Erythroblast (primary cell): ENCODE data around the gene BIK.

Experiments
- DNase-seq, 2 experiments: peaks; one replicate each; lab custom pipeline; 2025; lab: John Stamatoyannopoulos, UW
- GATA1 ChIP-seq: IDR thresholded peaks from 2 replicates; pipeline ENCODE4 v1.6.1; 2011; ENCODE audit warnings: low read depth, mild to moderate bottlenecking, control low read depth, low read length, moderate library complexity
- POLR2A ChIP-seq: IDR thresholded peaks from 2 replicates; pipeline ENCODE4 v1.6.1; 2011; ENCODE audit warnings: mild to moderate bottlenecking, low read length

The BIK gene

GRCh38 chr22:43110444-43110926, at the start of gene BIK:
Gene BIK, plus strand, starts transcription at chr22:43110750. Its CDS starts 13,273 bp downstream, at chr22:43124023.
- peak; percentile 72 to 80 for DNase-seq
- TF ChIP-seq GATA1: no peak
- TF ChIP-seq POLR2A: no peak

GRCh38 chr22:43066134-43066533, 44.4 kb upstream of the BIK start:
- no peak for DNase-seq

GRCh38 chr22:43066844-43067385, 43.6 kb upstream of the BIK start:
- no peak for DNase-seq
- no peak for TF ChIP-seq GATA1
- no peak for TF ChIP-seq POLR2A

More at GRCh38 chr22:43066134-43066533, 44.4 kb upstream of the BIK start:
- no peak for TF ChIP-seq GATA1
- no peak for TF ChIP-seq POLR2A

GRCh38 chr22:43077121-43077877, 33.3 kb upstream of the BIK start:
- TF ChIP-seq GATA1 (no peak), POLR2A (no peak)
- no peak for DNase-seq

- TF ChIP-seq GATA1 (no peak), POLR2A (no peak)
- DNase-seq: no peak
These were observed 32.0 kb upstream of the BIK start for GRCh38 chr22:43078522-43078921.

GRCh38 chr22:43079742-43080141, 30.8 kb upstream of the BIK start:
- no peak for DNase-seq
- TF ChIP-seq POLR2A: no peak
- no peak for TF ChIP-seq GATA1

GRCh38 chr22:43080616-43081015, 29.9 kb upstream of the BIK start:
- no peak for DNase-seq
- no peak for TF ChIP-seq POLR2A

GRCh38 chr22:43081968-43082367, 28.6 kb upstream of the BIK start:
- TF ChIP-seq GATA1 (no peak), POLR2A (no peak)
- DNase-seq: no peak

GRCh38 chr22:43085658-43086606, 24.6 kb upstream of the BIK start:
- TF ChIP-seq GATA1 (no peak), POLR2A (no peak)
- DNase-seq: no peak

GRCh38 chr22:43088627-43088983, 21.9 kb upstream of the BIK start:
- TF ChIP-seq POLR2A: no peak
- TF ChIP-seq GATA1: no peak
- DNase-seq: no peak

- DNase-seq: peak; percentile 87 to 89
- TF ChIP-seq POLR2A: peak; percentile 32
- no peak for TF ChIP-seq GATA1
These were observed 21.4 kb upstream of the BIK start, which contains the start of gene TTLL1 for GRCh38 chr22:43088984-43089717. Gene TTLL1, minus strand, starts transcription at chr22:43089391. Its CDS starts 13,805 bp downstream, at chr22:43075586.

- DNase-seq: peak; percentile 90 to 92
- TF ChIP-seq GATA1 (no peak), POLR2A (no peak)
These were observed 20.3 kb upstream of the BIK start for GRCh38 chr22:43090130-43090789.
